Measurements from ENCODE around the gene CHRM3.

DNA sequence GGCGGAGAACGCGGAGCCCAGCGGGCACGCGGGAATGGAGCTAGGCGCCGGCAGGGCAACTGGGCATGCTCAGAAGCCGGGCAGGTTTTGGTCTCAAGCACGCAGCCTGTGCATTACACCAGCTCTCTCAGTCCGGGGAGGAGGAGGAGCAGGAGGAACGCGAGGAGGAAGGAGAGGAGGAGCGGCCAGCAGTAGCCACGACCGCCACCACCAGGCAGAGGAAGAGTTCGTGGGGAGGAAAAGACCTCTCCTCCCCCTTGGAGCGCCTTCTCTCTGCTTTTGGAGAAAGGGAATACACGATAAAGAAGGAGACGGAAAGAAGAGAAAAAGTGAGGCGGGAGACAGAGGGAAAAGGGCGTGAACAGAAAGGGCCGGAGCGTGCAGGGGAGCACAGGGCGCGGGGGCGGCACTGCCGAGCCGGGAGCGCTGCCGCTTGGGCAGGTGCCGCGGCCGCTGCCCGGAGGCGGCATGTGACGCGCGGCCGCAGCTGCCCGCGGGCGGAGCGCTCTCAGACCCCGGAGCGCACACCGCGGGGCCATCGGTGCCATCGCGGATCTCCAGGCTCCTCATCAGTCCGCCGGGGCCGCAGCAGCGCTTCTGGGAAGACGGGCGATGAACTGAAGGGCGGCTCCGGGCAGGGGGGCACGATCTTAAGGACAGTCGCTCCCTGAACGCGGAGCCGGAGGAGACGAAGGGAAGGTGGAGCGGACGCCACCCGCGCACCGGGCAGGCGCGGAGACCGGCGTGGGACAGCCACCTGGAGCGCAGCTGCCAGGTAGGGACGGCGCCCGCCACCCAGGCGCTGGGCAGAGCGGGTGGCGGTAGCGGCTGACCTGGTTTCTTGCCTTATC lies at the start of gene CHRM3:
- TF ChIP-seq, protein P1, sequence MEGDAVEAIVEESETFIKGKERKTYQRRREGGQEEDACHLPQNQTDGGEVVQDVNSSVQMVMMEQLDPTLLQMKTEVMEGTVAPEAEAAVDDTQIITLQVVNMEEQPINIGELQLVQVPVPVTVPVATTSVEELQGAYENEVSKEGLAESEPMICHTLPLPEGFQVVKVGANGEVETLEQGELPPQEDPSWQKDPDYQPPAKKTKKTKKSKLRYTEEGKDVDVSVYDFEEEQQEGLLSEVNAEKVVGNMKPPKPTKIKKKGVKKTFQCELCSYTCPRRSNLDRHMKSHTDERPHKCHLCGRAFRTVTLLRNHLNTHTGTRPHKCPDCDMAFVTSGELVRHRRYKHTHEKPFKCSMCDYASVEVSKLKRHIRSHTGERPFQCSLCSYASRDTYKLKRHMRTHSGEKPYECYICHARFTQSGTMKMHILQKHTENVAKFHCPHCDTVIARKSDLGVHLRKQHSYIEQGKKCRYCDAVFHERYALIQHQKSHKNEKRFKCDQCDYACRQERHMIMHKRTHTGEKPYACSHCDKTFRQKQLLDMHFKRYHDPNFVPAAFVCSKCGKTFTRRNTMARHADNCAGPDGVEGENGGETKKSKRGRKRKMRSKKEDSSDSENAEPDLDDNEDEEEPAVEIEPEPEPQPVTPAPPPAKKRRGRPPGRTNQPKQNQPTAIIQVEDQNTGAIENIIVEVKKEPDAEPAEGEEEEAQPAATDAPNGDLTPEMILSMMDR (optimal IDR thresholded peaks at IDR 0.05 in 1 of 3, IDR thresholded peaks at IDR 0.05 in 1 of 3, conservative IDR thresholded peaks at IDR 0.05 in 1 of 3; ENCODE audit: extremely low read depth in 1 of 3, insufficient read depth in 2 of 3, low read length in 3 of 3) = no peak
- TF ChIP-seq EZH2 (IDR thresholded peaks at IDR 0.05; ENCODE audit: low read length) = no peak
